KMS-11 (cell line): ENCODE results near the gene CR1.

Experiments used
- H2AFZ ChIP-seq: fragments of 200-600 bp; sonication (generic); 2 replicates; pipeline ENCODE4 v1.6.1; 2016; ENCODE audit warnings: antibody characterized with exemption, mixed run types, low read depth
- H3K27ac ChIP-seq: fragments of 200-600 bp; sonication (generic); 2 replicates; pipeline ENCODE4 v1.6.1; 2016; ENCODE audit warnings: mild to moderate bottlenecking, mixed run types
- H3K27me3 ChIP-seq: fragments of 200-600 bp; sonication (generic); 2 replicates; pipeline ENCODE4 v1.6.1; 2017; ENCODE audit warnings: mild to moderate bottlenecking, low read depth, mixed run types, moderate library complexity; ENCODE audit not compliant: insufficient read depth
- H3K36me3 ChIP-seq: fragments of 200-600 bp; sonication (generic); 2 replicates; pipeline ENCODE4 v1.6.1; 2017; ENCODE audit warnings: mild to moderate bottlenecking, mixed run types; ENCODE audit not compliant: insufficient read depth
- H3K4me1 ChIP-seq: fragments of 200-600 bp; sonication (generic); 2 replicates; pipeline ENCODE4 v1.6.1; 2016; ENCODE audit warnings: mild to moderate bottlenecking, low read depth, mixed run types; ENCODE audit not compliant: poor library complexity, severe bottlenecking
- H3K4me2 ChIP-seq: fragments of 200-600 bp; sonication (generic); 2 replicates; pipeline ENCODE4 v1.7.0; 2016; ENCODE audit warnings: mild to moderate bottlenecking, mixed run types
- H3K4me3 ChIP-seq: fragments of 200-600 bp; sonication (generic); IDR thresholded peaks from 2 replicates; pipeline ENCODE4 v1.6.1; 2017; ENCODE audit warnings: low read depth, low read length, mixed read lengths; ENCODE audit not compliant: insufficient read depth
- H3K79me2 ChIP-seq: fragments of 200-600 bp; sonication (generic); 2 replicates; pipeline ENCODE4 v1.6.1; 2016; ENCODE audit warnings: low read depth, mixed run types; ENCODE audit not compliant: insufficient read depth
- H3K9ac ChIP-seq: fragments of 200-600 bp; sonication (generic); 2 replicates; pipeline ENCODE4 v1.6.1; 2016; ENCODE audit warnings: mild to moderate bottlenecking, mixed run types
- H4K20me1 ChIP-seq: fragments of 200-600 bp; sonication (generic); 2 replicates; pipeline ENCODE4 v1.6.1; 2016; ENCODE audit warnings: mild to moderate bottlenecking, mixed run types; ENCODE audit not compliant: insufficient read depth
- CTCF ChIP-seq: fragments of 200-600 bp; sonication (generic); conservative IDR thresholded peaks from 2 replicates; pipeline ENCODE4 v1.6.1; 2017; ENCODE audit warnings: low read depth, mild to moderate bottlenecking, antibody characterized with exemption, low read length, moderate library complexity, mixed read lengths

The CR1 gene

GRCh38 chr1:207649865-207650580, 154.1 kb downstream of the CR1 start:
- H3K27ac ChIP-seq: no peak overlapping the region
- no peaks in the 10 kb centered on the region for H3K79me2 ChIP-seq
- H3K36me3 ChIP-seq: no peaks in the 10 kb centered on the region
- H3K4me3 ChIP-seq: no peak overlapping the region
- H4K20me1 ChIP-seq: no peaks in the 10 kb centered on the region
- no peaks in the 10 kb centered on the region for H3K4me1 ChIP-seq
- no peak overlapping the region for H3K9ac ChIP-seq
- no peak for TF ChIP-seq CTCF
- no peak overlapping the region for H3K4me2 ChIP-seq
- no peak overlapping the region for H2AFZ ChIP-seq
- H3K27me3 ChIP-seq: no peaks in the 10 kb centered on the region

GRCh38 chr1:207651583-207651982, 155.6 kb downstream of the CR1 start:
- no peak overlapping the region for H3K27ac ChIP-seq

GRCh38 chr1:207654320-207654719, 158.4 kb downstream of the CR1 start:
- Histone ChIP-seq H2AFZ (no peak overlapping the region), H3K4me2 (no peak overlapping the region), H3K4me3 (no peak overlapping the region), H3K27ac (no peak overlapping the region), H3K36me3 (no peaks in the 10 kb centered on the region), H3K79me2 (no peaks in the 10 kb centered on the region), H3K9ac (no peak overlapping the region), H3K27me3 (no peaks in the 10 kb centered on the region), H3K4me1 (no peaks in the 10 kb centered on the region), H4K20me1 (no peaks in the 10 kb centered on the region)
- TF ChIP-seq CTCF: 0 out of 2 replicates have a peak, but pooled peaks have one; percentile 49

More at GRCh38 chr1:207651583-207651982, 155.6 kb downstream of the CR1 start:
- no peaks in the 10 kb centered on the region for H3K79me2 ChIP-seq
- H3K27me3 ChIP-seq: no peaks in the 10 kb centered on the region
- no peaks in the 10 kb centered on the region for H3K36me3 ChIP-seq
- H3K4me3 ChIP-seq: no peak overlapping the region
- H2AFZ ChIP-seq: no peak overlapping the region
- H3K9ac ChIP-seq: no peak overlapping the region
- no peaks in the 10 kb centered on the region for H4K20me1 ChIP-seq
- H3K4me1 ChIP-seq: no peaks in the 10 kb centered on the region
- no peak for TF ChIP-seq CTCF
- no peak overlapping the region for H3K4me2 ChIP-seq

- H3K79me2 ChIP-seq: no peaks in the 10 kb centered on the region
- no peak overlapping the region for H3K27ac ChIP-seq
- H3K36me3 ChIP-seq: no peaks in the 10 kb centered on the region
- H3K4me1 ChIP-seq: no peaks in the 10 kb centered on the region
- no peak overlapping the region for H3K4me3 ChIP-seq
- H4K20me1 ChIP-seq: no peaks in the 10 kb centered on the region
- H3K9ac ChIP-seq: no peak overlapping the region
- TF ChIP-seq CTCF: no peak
- no peak overlapping the region for H2AFZ ChIP-seq
- H3K27me3 ChIP-seq: no peaks in the 10 kb centered on the region
- no peak overlapping the region for H3K4me2 ChIP-seq
Measured at GRCh38 chr1:207658408-207658807, 162.5 kb downstream of the CR1 start.
